Peyer's patch (tissue), 4 donors: ENCODE results near the gene GGTLC2. TPM values are rescaled to one million over a fixed set of nuclear protein-coding genes. Genes with fewer than 3 reads are reported as not detected.
"Not testable (repeated sequence)": the region's sequence is repeated elsewhere in the genome, so short reads cannot be mapped to it uniquely, and the experiment has no call there.

Source experiments
- DNase-seq, 3 donors: peaks; one replicate each; pipeline ENCODE4 v3.0.0-alpha.2; 2017 to 2019
- H3K27ac ChIP-seq, 4 donors: fragments of 200-600 bp; sonication (generic); one replicate each; pipeline ENCODE4 v1.5.1; 2016 to 2019
- H3K27me3 ChIP-seq, 2 donors: fragments of 200-600 bp; sonication (generic); one replicate each; pipeline ENCODE4 v1.5.1; 2019
- H3K36me3 ChIP-seq, 3 donors: fragments of 200-600 bp; sonication (generic); one replicate each; pipeline ENCODE4 v1.5.1; 2016 to 2019
- H3K4me1 ChIP-seq, 4 donors: fragments of 200-600 bp; sonication (generic); one replicate each; pipeline ENCODE4 v1.5.1; 2016 to 2019
- H3K4me3 ChIP-seq, 4 donors: fragments of 200-600 bp; sonication (generic); 1 replicate in 3 of 4; 2 replicates in 1 of 4; pipeline ENCODE4 v1.5.1; 2016 to 2019; ENCODE audit warnings: mild to moderate bottlenecking in 1 of 4
- H3K9me3 ChIP-seq, 4 donors: fragments of 200-600 bp; sonication (generic); one replicate each; pipeline ENCODE4 v1.5.1; 2016 to 2019; ENCODE audit warnings: mild to moderate bottlenecking in 1 of 4
- POLR2A ChIP-seq, 2 donors: fragments of 450-650 bp; IDR thresholded peaks; one replicate each; pipeline ENCODE4 v1.5.1; 2017; ENCODE audit warnings: antibody characterized with exemption in 2 of 2, mild to moderate bottlenecking in 2 of 2, moderate library complexity in 2 of 2
- total RNA-seq, 4 donors: library from RNA; depleted of rRNA; stranded (reverse); fragments of >200 nt; gene quantifications; one replicate each; pipeline ENCODE4 v1.1.0, GENCODE V29; 2016
- TF ChIP-seq, protein P1 (sequence below), 6 experiments: fragments of 450-650 bp in 4 of 6; fragments of 200-600 bp in 2 of 6; sonication (generic) in 1 of 6; IDR thresholded peaks; one replicate each; pipeline ENCODE4 v1.5.1; 2017 to 2019; ENCODE audit warnings: antibody characterized with exemption in 6 of 6, mild to moderate bottlenecking in 3 of 6, moderate library complexity in 1 of 6

The GGTLC2 gene
- total RNA-seq: not detected

DNA sequence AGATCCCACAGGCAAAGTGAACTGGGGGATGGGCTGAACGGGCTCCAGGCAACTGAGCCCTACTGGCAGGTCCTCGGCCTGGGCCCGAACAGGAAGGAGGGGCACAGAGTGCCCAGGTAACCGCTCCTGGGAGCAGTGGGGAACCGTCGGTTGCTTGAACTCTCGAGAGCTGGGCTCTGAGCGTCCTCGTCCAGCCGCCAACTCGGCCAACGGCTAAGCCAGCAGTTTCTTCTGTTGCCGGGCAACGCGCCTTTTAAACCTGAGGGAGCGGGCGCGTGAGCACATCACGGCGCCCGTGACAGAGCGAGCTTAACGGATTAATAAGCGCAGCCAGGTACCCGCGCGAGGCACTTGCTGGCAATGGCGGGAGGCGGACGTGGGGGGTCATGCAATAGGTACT lies at the start of gene GGTLC2:
GGTLC2 (plus strand) TSS at position 301 of the 400 bp plus-strand sequence. CDS start 1,732 bp downstream, outside the sequence.
- not testable (repeated sequence) for H3K4me3 ChIP-seq, DNase-seq, H3K36me3 ChIP-seq, H3K9me3 ChIP-seq, H3K27me3 ChIP-seq, H3K4me1 ChIP-seq, H3K27ac ChIP-seq

DNA sequence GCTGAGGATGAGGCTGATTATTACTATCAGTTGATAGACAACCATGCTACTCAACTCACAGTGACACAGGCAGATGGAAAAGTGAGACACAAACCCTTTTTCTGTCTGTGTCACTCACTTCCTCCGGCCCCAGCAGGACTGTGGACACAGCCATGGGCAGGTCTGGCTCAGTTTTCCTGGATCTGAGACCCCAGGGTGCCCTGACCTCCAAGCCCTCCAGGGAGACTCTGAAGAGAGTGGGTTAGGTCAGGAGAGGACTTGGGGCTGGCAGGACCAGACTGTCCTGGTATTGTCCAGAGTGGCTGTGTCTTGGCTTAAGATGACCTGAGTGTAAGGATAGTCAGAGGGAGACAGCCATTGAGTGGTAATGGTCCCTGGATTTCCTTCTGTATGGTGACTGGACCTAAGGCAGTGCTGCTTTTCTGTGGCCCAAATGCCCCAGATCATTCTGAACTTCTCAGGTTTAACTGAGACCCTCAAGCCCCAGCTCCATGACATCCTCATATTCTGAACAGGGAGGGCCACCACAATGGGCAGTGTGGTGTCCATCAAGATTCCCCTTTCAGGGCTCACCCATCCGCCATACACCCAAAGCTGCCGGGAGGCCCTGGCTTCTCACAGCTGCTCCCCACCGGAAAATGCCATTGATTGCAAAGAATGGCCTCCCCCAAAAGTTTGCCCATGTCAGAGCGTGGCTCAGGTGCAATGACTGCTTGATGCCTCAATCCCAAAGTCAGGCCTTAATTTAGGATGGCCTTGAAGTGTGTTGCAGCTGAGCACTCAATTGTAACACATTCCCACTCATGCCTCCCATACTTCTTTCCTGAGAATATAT lies 49.2 kb upstream of the GGTLC2 start:
- no peaks in the 10 kb centered on the region for H3K9me3 ChIP-seq
- H3K36me3 ChIP-seq: no peaks in the 10 kb centered on the region
- H3K4me1 ChIP-seq: no peaks in the 10 kb centered on the region
- TF ChIP-seq POLR2A (IDR thresholded peaks at IDR 0.05): no peak
- TF ChIP-seq, protein P1, sequence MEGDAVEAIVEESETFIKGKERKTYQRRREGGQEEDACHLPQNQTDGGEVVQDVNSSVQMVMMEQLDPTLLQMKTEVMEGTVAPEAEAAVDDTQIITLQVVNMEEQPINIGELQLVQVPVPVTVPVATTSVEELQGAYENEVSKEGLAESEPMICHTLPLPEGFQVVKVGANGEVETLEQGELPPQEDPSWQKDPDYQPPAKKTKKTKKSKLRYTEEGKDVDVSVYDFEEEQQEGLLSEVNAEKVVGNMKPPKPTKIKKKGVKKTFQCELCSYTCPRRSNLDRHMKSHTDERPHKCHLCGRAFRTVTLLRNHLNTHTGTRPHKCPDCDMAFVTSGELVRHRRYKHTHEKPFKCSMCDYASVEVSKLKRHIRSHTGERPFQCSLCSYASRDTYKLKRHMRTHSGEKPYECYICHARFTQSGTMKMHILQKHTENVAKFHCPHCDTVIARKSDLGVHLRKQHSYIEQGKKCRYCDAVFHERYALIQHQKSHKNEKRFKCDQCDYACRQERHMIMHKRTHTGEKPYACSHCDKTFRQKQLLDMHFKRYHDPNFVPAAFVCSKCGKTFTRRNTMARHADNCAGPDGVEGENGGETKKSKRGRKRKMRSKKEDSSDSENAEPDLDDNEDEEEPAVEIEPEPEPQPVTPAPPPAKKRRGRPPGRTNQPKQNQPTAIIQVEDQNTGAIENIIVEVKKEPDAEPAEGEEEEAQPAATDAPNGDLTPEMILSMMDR (IDR thresholded peaks at IDR 0.05): no peak
- no peak for DNase-seq
- H3K4me3 ChIP-seq: no peak overlapping the region
- no peak overlapping the region for H3K27ac ChIP-seq
- no peaks in the 10 kb centered on the region for H3K27me3 ChIP-seq

DNA sequence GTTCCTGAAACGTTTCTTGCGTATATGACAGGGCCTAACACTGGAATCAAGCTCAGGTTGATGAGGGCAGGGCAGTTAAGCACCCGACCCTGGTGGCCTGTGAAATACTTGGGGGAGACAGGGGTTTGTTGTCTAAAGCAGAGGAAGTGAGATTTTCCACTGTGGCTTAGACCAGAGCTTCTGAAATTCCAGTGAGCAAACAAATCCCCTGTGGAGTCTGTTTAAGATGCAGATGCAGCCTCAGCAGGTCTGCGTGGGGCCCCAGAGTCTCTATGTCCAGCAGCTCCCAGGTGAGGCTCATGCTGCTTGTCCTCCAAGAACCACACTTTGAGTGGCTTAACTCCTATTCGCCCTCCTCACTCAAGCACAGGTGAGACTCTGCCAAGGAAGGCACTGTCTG lies 46.3 kb upstream of the GGTLC2 start:
- no peak for DNase-seq
- TF ChIP-seq, protein P1 (IDR thresholded peaks at IDR 0.05): no peak
- no peak for TF ChIP-seq POLR2A (IDR thresholded peaks at IDR 0.05)

DNA sequence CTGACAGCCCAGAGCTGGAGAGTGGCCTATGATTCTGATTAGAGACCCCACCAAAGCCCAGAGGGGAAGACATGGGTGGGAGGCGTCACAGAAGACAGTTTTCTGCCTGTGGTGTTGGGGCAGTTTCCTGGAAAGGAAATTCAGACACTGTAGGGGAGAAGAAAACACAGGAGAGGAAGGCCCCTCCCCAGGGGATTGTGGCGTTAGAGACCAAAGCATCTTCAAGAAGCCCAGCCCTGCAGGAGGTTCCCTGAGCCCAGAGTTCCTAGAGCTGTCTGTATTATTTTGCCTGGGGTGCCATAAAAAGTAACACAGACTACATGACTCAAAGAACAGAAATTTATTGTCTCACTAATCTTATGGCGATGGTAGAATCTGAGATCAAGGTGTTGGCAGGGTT lies 45.2 kb upstream of the GGTLC2 start:
- Histone ChIP-seq H3K9me3 (no peaks in the 10 kb centered on the region), H3K4me1 (no peaks in the 10 kb centered on the region), H3K4me3 (no peak overlapping the region), H3K36me3 (no peaks in the 10 kb centered on the region), H3K27me3 (no peaks in the 10 kb centered on the region), H3K27ac (no peak overlapping the region)
- TF ChIP-seq, protein P1 (IDR thresholded peaks at IDR 0.05): no peak
- no peak for TF ChIP-seq POLR2A (IDR thresholded peaks at IDR 0.05)
- DNase-seq: no peak

More for the DNA sequence above, 46.3 kb upstream of the GGTLC2 start:
- Histone ChIP-seq H3K4me3 (no peak overlapping the region), H3K27ac (no peak overlapping the region), H3K4me1 (no peaks in the 10 kb centered on the region), H3K27me3 (no peaks in the 10 kb centered on the region), H3K9me3 (no peaks in the 10 kb centered on the region), H3K36me3 (no peaks in the 10 kb centered on the region)

DNA sequence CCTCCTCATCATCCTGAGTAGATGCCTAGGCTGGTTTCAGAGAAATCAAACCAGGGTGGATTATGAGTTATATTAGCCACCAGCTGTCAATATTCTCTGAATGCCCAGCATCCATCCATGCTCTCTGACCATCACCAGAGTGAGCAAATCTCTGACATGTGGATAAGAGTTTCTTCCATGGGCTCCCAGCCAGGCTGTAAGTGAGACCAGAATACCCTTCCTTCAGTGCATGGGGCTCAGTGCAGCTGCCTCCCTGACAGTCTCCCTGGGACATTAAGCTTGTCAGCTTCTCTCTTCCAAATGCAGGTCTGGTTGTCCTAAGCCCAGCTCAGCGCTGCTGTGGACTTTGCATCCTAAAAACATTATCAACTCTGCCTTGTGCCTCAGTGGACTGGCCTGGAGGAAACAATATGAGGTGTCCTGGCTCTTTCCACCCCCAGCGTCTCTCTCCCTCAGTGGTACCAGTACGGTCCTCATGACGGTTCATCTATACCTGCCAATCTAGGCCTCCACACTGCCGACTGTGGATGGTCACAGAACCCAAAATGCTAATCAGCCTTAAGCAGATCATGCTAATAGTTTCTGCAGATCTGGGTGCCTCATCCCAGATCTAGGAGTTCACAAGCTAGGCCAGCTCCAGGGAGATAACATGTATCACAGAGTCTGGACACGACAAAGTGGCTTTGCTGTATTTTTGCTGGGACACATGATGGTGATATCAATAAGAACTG lies 43.7 kb upstream of the GGTLC2 start:
- H3K27me3 ChIP-seq: no peaks in the 10 kb centered on the region
- no peak for DNase-seq
- H3K4me3 ChIP-seq: no peak overlapping the region
- H3K27ac ChIP-seq: no peak overlapping the region
- no peaks in the 10 kb centered on the region for H3K36me3 ChIP-seq
- no peak for TF ChIP-seq POLR2A (IDR thresholded peaks at IDR 0.05)
- TF ChIP-seq, protein P1 (IDR thresholded peaks at IDR 0.05): no peak
- H3K4me1 ChIP-seq: no peaks in the 10 kb centered on the region
- H3K9me3 ChIP-seq: no peaks in the 10 kb centered on the region

DNA sequence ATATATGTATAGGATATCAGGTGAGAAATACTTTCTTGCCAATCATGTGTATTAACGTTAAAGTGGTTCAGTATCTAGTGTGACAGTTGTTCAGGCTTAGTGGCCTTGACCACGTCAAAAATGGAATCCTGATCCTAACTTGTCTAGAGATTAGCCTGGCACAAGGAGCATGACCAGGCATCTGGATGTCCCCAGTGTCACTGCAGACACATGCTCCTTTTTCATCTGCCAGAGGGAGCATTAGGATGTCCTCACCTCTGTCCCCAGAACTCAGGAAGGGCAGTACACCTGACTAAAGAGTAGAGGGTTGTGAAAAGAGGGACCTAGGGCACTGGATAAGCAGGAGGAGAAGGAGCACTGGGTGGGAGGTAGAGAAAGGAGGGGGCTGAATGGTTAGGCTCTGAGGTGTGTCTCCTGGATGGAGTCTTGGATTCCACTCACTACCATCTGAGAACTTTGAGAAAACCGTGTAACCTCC lies 40.9 kb upstream of the GGTLC2 start:
- no peaks in the 10 kb centered on the region for H3K9me3 ChIP-seq
- no peaks in the 10 kb centered on the region for H3K36me3 ChIP-seq
- no peak overlapping the region for H3K27ac ChIP-seq
- DNase-seq: no peak
- TF ChIP-seq, protein P1 (IDR thresholded peaks at IDR 0.05): no peak
- TF ChIP-seq POLR2A (IDR thresholded peaks at IDR 0.05): no peak
- H3K27me3 ChIP-seq: no peaks in the 10 kb centered on the region
- H3K4me1 ChIP-seq: no peaks in the 10 kb centered on the region
- no peak overlapping the region for H3K4me3 ChIP-seq
